Kidney (tissue), 14 donors: ENCODE data around the gene AGFG1. TPM values are rescaled to one million over a fixed set of nuclear protein-coding genes. Genes with fewer than 3 reads are reported as not detected.

ENCODE experiments used
- DNase-seq, 5 donors: peaks; one replicate each; pipeline ENCODE4 v3.0.0-alpha.2; 2013 to 2020
- FAIRE-seq: peaks from 2 replicates; lab custom pipeline; 2012; peaks lifted over from hg19 to GRCh38; lab: Jason Lieb, UNC
- H3K27ac ChIP-seq, 2 donors: one replicate each; pipeline ENCODE4 v1.7.0; 2013; ENCODE audit warnings: low read depth in 2 of 2, low read length in 2 of 2, inconsistent platforms in 1 of 2
- H3K27me3 ChIP-seq: one replicate; pipeline ENCODE4 v1.7.1; 2013; ENCODE audit warnings: low read length, inconsistent platforms; ENCODE audit not compliant: control insufficient read depth, insufficient read depth
- H3K36me3 ChIP-seq, 3 donors: one replicate each; pipeline versions ENCODE4 v1.7.0 to v1.7.1; 2013; ENCODE audit warnings: low read length in 3 of 3, control low read depth in 1 of 3, inconsistent platforms in 1 of 3; ENCODE audit not compliant: insufficient read depth in 3 of 3, control insufficient read depth in 2 of 3
- H3K4me1 ChIP-seq, 3 donors: one replicate each; pipeline versions ENCODE4 v1.7.0 to v1.7.1; 2013; ENCODE audit warnings: low read length in 3 of 3, inconsistent platforms in 1 of 3, low read depth in 1 of 3; ENCODE audit not compliant: control insufficient read depth in 2 of 3, insufficient read depth in 2 of 3
- H3K4me3 ChIP-seq, 3 donors: one replicate each; pipeline versions ENCODE4 v1.7.0 to v1.8.1; 2013; ENCODE audit warnings: low read length in 3 of 3, control low read depth in 1 of 3, inconsistent platforms in 1 of 3
- H3K9ac ChIP-seq, 3 donors: one replicate each; pipeline versions ENCODE4 v1.7.0 to v1.7.1; 2013; ENCODE audit warnings: low read length in 3 of 3, control low read depth in 1 of 3, inconsistent platforms in 1 of 3
- H3K9me3 ChIP-seq, 3 donors: one replicate each; pipeline versions ENCODE4 v1.7.0 to v1.7.1; 2013; ENCODE audit warnings: low read length in 3 of 3, control low read depth in 1 of 3, inconsistent platforms in 1 of 3; ENCODE audit not compliant: control insufficient read depth in 2 of 3, insufficient read depth in 1 of 3
- CTCF ChIP-seq: IDR thresholded peaks from 3 replicates; pipeline ENCODE4 v1.5.1; 2012; ENCODE audit warnings: mild to moderate bottlenecking, moderate library complexity, borderline replicate concordance; ENCODE audit not compliant: insufficient read depth; ENCODE audit errors: extremely low read depth
- intact Hi-C: fragments of 100-400 bp; cut with DNase I; formaldehyde crosslinking; loops from one replicate; pipeline ENCODE4 v1.11.1; 2022
- polyA plus RNA-seq: library from polyadenylated mRNA; stranded (reverse); fragments of 350-450 nt; fragmentation: Illumina TruSeq; extraction: RNeasy Lipid Tissue Mini Kit (QIAGEN cat#74804); gene quantifications from one replicate; pipeline ENCODE4 v1.2.3, GENCODE V29; 2014; ENCODE audit warnings: low read depth, low replicate concordance; ENCODE audit not compliant: insufficient read depth
- total RNA-seq: library from RNA; stranded (reverse); fragmentation: NEBNext Ultra II Directional; extraction: Animal tissue kit (Norgen Biotek cat#: 25700); gene quantifications from one replicate; pipeline ENCODE4 v1.2.1, GENCODE V29; 2021
- donor health status: control.
- donor health status: control.
- donor health status: control.
- donor health status: control.
- donor health status: control.
- donor health status: DM: yes; HTN: yes; CAD: no.
- donor health status: Normal renal cell carcinoma (clear cell type).

Gene AGFG1
- total and polyA plus RNA-seq, 2 donors from 2014 or later = 36.6 to 98.9 TPM

DNA sequence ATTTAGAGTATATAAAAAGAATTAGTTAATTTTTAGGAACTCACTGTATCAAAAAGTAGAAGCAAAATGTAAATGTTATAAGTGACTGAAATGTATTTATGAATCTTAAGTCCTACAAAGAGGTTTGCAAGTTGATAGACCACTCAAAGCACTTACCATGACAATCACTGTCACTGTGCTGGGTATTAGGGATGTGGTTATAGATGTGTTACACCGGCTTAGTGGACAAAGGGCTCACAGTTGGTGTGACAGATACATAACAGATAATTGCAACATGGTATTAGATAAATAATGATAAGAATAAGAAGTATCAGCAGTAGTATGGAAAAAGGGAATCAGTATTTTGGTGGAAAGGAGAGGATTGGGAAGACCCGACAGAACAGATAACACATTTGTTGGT, 21.6 kb downstream of the AGFG1 start:
- no peaks in the 10 kb centered on the region for H3K27me3 ChIP-seq
- H3K36me3 ChIP-seq = peaks cover 0 to 3% (median 0%) of the 10 kb centered on the region in 3 donors
- H3K4me3 ChIP-seq = no peak overlapping the region
- DNase-seq (no peak), FAIRE-seq (no peak)
- H3K27ac ChIP-seq = no peak overlapping the region
- peaks cover 0 to 6% (median 0%) of the 10 kb centered on the region in 3 donors for H3K4me1 ChIP-seq
- no peak for TF ChIP-seq CTCF
- no peaks in the 10 kb centered on the region for H3K9me3 ChIP-seq
- H3K9ac ChIP-seq = no peak overlapping the region
- intact Hi-C loops = no loop called here

GRCh38 chr2:227497158-227497557, 25.2 kb downstream of the AGFG1 start:
- no peaks in the 10 kb centered on the region for H3K9me3 ChIP-seq
- peaks cover 0 to 3% (median 0%) of the 10 kb centered on the region in 3 donors for H3K36me3 ChIP-seq
- no peak overlapping the region for H3K27ac ChIP-seq
- no peak overlapping the region for H3K9ac ChIP-seq
- H3K4me3 ChIP-seq = no peak overlapping the region
- DNase-seq (no peak), FAIRE-seq (no peak)
- no peaks in the 10 kb centered on the region for H3K4me1 ChIP-seq
- intact Hi-C loops = no loop called here
- no peaks in the 10 kb centered on the region for H3K27me3 ChIP-seq
- no peak for TF ChIP-seq CTCF

GRCh38 chr2:227499627-227500300, 27.8 kb downstream of the AGFG1 start:
- FAIRE-seq = no peak

More at GRCh38 chr2:227499627-227500300, 27.8 kb downstream of the AGFG1 start:
- DNase-seq = no peak
- H3K4me1 ChIP-seq = peaks cover 0 to 6% (median 3%) of the 10 kb centered on the region in 3 donors
- H3K36me3 ChIP-seq = no peaks in the 10 kb centered on the region
- TF ChIP-seq CTCF = no peak
- no peak overlapping the region for H3K9ac ChIP-seq
- H3K9me3 ChIP-seq = no peaks in the 10 kb centered on the region
- no peak overlapping the region for H3K4me3 ChIP-seq
- no peak overlapping the region for H3K27ac ChIP-seq
- H3K27me3 ChIP-seq = no peaks in the 10 kb centered on the region
- intact Hi-C loops = no loop called here
